GM18951 (cell line): ENCODE measurements around the gene KRTAP6-2.

Source experiments
- POLR2A ChIP-seq: IDR thresholded peaks from 4 replicates; pipeline ENCODE4 v1.6.1; 2011; ENCODE audit warnings: mild to moderate bottlenecking; ENCODE audit not compliant: insufficient read length, insufficient read depth; ENCODE audit errors: extremely low read depth
- in situ Hi-C: fragments of 300-500 bp; cut with MboI; formaldehyde crosslinking; loops from one replicate; pipeline ENCODE4 v1.12.0; 2022; ENCODE audit warnings: low sequenced_read_pairs, mixed read lengths, inconsistent platforms; ENCODE audit not compliant: unreplicated experiment

KRTAP6-2 gene, protein sequence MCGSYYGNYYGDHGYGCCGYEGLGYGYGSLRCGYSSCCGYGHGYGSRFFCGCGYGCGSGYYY

DNA sequence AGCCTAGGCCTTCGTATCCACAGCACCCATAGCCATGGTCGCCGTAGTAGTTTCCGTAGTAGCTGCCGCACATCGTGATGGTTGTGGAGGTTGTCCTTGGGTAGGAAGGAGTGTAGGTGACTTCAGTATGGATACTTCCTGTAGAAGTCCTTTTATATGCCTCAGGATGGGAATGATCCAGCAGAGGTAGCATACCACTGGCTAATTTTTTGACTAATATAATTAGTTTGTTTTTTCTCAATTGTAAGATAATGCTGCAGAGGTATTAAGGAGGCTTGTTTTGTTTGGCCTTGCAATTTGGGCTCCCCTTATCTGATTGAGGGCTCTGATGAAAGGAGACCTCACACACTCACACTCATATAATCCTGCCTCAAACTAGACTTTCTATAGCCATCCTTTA is at the start of gene KRTAP6-2:
Gene KRTAP6-2, minus strand, starts transcription at position 101 of the 400 bp plus-strand sequence. Its CDS starts 28 bp downstream, at position 73.
- in situ Hi-C loops = no loop called here
- TF ChIP-seq POLR2A = no peak

DNA sequence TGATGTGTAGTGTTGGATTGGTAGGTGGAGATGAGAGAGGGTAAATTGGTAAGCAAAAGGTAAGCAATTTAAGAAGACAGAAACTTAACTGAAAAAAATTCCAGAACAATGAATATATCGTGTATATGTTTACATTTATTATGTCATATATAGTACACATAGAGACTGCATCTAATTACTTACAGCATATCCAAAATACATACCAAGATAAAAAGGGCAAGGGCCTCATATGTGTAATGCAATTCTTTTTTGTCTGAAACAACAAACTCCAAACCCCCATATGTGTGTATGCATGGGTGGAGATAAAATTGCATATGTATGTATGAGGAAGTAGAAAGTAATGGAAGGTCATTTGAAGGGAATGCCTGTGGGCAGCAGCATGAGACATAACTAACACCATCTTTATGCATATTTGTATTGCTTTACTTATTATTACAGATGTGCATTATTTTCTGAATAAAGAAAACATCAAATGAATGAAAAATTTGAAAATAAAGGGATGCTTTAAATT is 48.3 kb upstream of the KRTAP6-2 start:
- in situ Hi-C loops = no loop called here
- TF ChIP-seq POLR2A = no peak

DNA sequence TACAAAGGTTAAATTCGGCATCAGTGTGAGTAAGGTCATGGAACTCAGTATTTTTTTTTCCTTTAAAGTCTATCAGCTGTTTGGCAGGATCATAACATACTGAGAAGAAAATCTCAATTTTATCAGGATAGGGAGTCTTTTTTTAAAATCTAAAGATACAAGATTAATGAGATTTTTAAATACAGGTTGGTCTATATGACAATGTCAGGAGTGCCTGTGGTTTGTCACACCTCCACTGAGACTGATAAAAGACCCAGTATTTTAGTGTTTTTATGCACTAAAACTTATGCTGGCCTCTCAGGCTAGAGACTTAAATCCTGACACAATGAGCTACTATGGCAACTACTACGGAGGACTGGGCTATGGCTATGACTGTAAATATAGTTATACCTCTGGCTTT is 43.9 kb upstream of the KRTAP6-2 start, which contains the start of gene KRTAP20-3:
Gene KRTAP20-3, plus strand, starts transcription at position 301 of the 400 bp plus-strand sequence.
- in situ Hi-C loops = no loop called here
- TF ChIP-seq POLR2A = no peak

DNA sequence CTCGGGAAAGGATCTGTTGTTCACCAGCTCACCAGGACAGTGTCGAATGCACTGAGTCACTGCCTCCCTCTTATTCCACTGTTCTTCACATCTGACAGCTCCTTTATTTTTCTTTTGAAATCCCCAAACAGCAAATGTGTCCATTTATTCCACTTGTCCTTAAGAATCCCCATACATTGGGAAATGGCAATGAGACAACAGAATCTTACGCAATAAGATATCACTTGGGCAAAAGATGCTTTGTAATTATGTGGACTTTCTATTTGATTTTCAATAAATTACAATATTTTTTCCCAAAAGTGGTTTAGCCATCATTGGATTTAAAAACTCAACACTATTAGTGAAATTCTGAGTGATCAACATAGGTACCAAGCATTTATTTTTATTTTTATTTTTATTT is 40.0 kb upstream of the KRTAP6-2 start:
- in situ Hi-C loops = no loop called here
- TF ChIP-seq POLR2A = no peak

DNA sequence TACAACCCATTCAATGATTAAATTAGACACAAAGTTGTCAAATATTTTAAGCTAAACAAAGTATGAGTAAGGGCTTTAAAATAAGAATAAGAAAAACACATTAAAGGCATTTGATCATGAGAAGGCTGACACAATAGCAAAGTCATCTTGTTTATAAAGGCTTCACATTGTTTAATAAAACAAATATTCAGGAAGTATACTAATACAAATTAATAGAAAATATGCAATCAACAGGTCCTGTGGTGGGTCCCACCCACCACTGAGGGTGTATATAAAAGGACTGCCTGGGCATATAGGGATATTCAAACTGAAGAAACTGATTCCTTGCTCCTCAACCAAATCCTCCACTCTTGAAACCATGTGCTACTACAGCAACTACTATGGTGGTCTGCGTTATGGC is 36.2 kb upstream of the KRTAP6-2 start, which contains the start of gene KRTAP20-2:
Gene KRTAP20-2, plus strand, starts transcription at position 301 of the 400 bp plus-strand sequence. Its CDS starts 58 bp downstream, at position 359.
- in situ Hi-C loops = no loop called here
- no peak for TF ChIP-seq POLR2A

DNA sequence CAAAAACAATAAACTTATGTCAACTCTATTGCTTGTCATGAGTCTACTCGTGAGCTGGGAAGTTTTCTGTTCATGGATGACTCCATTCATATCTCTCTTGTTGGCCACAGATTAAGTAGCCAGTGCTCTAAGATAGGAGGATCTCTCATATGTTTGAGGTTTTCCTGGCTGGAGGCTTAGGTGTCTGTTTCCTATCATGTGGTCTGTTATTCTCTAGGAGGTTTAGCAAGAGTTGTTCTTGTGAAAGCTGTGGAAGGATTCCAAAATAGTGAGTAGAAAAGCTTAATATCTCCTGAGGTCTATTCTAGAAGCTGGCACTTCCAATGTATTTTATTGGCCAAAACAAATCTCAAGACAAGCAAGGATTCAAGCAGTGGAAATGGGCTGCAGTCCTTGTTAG is 30.5 kb upstream of the KRTAP6-2 start:
- no peak for TF ChIP-seq POLR2A
- in situ Hi-C loops = no loop called here

DNA sequence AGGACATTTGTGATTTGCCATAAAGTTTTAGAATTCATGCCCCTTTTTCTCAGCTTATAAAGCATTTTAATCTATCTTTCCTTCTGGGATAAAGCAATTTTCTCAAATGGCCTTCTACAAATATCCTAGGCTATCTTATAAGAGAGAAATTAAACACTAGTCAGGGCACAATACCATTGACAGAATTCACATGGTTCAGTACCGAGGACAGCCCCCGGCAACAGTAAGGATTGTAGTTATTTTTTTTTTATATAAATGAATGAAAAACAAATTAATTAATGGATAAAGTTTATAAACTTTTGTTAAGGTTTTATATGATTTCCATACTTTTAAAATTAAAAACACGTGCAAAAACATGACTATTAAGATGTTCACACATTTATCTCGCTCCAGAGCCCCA is 29.4 kb upstream of the KRTAP6-2 start:
- TF ChIP-seq POLR2A = no peak
- in situ Hi-C loops = no loop called here

DNA sequence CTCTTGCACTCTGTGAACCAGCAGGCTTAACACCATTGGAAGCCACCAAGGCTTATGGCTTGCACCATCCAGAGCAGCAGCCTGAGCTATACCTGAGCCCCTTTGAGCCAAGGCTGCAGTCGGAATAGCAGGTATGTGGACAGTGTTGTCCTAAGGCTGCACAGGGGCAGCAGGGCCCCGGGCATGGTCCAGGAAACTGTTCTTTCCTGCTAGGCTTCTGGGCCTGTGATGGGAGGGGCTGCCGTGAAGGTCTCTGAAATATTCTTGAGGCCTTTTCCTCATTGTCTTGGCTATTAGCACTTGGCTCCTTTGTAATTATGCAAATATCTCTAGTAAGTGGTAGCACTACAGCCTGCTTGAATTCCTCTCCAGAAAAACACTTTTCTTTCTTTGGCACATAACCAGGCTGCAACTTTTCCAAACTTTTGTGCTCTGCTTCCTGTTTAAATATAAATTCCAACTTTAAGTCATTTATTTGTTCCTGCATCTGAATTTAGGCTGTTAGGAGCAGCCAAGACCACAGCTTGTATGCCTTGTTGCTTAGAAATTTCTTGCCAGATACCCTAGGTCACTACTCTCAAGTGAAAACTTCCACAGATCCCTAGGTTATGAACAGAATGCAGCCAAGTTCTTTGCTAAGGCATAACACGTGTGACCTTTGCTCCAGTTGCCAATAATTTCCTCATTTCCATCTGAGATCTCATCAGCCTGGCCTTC is 26.9 kb upstream of the KRTAP6-2 start:
- no peak for TF ChIP-seq POLR2A
- in situ Hi-C loops = no loop called here

DNA sequence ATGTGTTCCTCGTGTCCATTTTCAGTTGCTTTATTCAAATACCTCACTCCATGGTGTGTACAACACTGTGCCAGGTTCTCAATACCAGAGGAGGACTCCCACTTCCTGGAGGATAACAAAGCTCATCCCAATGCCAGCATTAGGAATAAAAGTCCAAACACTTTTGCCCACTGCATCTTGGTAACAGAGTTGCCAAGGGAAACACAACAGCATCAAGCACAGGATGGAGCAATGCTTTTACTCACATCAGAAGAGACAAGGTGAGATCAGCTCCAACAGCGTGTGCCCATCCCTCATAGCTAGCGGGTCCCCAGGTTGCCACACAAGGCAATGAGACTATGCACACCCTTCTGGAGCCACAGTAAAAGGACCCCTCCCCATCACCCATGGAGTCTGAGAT is 24.7 kb upstream of the KRTAP6-2 start:
- in situ Hi-C loops = no loop called here
- no peak for TF ChIP-seq POLR2A

DNA sequence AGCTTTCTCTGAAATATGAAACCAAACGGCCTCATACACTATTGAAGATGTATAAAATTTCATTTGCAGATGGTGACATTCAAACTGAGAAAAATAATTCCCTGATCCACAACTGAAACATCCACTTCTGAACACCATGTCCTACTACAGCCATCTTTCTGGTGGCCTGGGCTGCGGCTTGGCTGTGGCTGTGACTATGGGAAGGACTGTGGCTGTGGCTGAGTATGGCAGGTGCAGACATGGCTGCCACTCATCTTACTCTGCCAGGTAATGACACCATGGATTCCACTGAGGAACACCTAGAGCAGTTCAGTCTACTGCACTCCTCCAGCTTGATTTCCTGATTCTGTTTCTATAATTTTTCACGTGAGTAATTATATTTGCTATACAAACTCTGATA is 21.8 kb upstream of the KRTAP6-2 start, which contains the start of gene KRTAP20-4:
Gene KRTAP20-4, plus strand, starts transcription at position 106 of the 400 bp plus-strand sequence.
- in situ Hi-C loops = no loop called here
- TF ChIP-seq POLR2A = no peak

DNA sequence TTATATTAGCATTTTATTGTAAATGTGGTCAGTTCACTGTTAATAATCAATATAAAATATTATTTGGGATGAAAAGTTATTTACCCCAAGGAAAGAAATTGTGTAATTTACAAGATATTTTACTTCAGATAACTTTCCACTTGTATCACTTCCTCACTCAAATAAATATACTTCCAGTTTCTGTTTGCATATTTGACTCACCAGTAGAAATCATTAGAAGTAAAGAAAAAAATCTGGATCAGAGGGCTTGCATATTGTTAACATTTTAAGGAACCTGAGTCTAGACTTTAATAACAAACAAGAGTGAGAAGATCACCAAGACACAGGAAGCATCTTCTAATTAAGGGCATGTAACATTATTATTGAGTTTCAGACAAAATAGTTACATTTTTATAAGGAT is 21.4 kb upstream of the KRTAP6-2 start:
- in situ Hi-C loops = no loop called here
- TF ChIP-seq POLR2A = no peak

DNA sequence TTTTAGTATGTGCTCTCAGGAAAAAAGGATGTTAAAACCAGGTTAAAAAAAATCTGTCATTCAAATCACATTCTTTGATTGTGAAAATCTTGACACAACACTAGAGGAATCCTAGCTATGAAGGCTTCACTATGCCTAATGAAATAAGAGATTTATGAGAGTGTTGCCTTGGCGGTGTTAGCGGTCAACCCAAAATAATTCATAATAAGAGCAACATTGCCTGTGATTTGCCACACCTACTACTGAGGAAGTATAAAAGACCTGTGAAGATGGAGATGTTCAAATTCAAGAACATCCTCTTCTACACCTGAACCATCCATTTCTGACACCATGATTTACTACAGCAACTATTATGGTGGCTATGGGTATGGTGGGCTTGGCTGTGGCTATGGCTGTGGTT is 17.4 kb upstream of the KRTAP6-2 start, which contains the start of gene KRTAP20-1:
Gene KRTAP20-1, plus strand, starts transcription at position 301 of the 400 bp plus-strand sequence. Its CDS starts 30 bp downstream, at position 331.
- no peak for TF ChIP-seq POLR2A

DNA sequence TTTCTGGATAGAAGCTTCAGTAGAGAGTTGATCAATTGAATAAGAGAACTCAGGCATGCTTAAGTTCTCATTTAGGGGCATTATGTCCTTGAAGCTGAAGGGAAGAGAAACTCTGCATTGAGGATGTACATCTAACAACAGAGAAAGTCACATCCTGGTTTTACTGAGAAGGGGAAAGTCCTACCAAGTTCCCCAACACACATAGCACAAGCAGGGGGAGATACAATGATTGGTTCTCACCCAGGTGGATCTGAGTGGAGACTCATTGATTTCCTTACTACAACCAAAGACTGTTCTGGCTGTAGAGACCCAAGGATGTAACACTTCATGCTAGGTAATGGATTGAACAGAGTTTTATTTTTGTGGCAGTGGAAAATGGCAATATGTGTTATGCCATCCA is 16.5 kb upstream of the KRTAP6-2 start:
- in situ Hi-C loops = no loop called here
- TF ChIP-seq POLR2A = no peak

More for the DNA sequence above, 17.4 kb upstream of the KRTAP6-2 start, which contains the start of gene KRTAP20-1:
- in situ Hi-C loops = no loop called here

DNA sequence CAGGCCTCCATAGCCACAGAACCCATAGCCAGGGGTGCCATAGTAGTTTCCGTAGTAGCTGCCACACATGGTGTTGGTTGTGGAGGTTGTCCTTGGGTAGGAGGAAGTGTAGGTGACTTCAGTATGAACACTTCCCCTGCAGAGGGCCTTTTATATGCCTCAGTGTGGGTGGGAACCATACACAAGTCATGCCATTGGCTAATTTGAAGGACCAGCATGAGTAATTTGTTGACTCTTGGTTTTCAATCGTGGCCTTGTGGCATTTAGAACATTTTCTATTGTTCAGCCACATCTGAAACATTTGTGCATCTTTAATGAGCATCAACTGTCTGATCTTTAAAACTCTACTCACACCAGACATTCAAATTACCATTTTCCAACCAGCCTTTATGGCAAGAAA is 15.1 kb upstream of the KRTAP6-2 start, which contains the start of gene KRTAP6-1:
Gene KRTAP6-1, minus strand, starts transcription at position 95 of the 400 bp plus-strand sequence. Its CDS starts 26 bp downstream, at position 69.
- in situ Hi-C loops = no loop called here
- no peak for TF ChIP-seq POLR2A

DNA sequence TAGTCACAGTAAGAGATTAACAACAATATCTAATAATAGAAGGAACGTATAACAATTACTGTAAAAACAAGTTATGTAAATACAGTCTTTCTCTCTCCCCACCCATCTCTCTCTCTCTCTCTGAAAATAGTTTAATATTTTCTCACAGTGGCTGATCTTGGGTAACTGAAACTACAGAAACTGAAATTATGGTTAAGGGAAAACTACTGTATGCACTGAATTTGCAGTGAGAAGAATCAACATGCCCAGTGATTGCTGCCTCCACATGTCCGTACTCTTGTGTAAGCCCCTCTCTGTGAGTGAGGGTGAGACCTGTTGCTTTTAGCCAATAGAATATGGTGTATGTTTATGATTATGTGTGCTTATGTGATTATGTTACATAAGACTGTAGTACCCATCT is 13.4 kb upstream of the KRTAP6-2 start:
- in situ Hi-C loops = no loop called here
- no peak for TF ChIP-seq POLR2A
